Right atrium auricular region (tissue), 2 donors: ENCODE results near the gene RPL18. TPM values are rescaled to one million over a fixed set of nuclear protein-coding genes. Genes with fewer than 3 reads are reported as not detected.
A peak's percentile ranks its signal among the peaks of the same experiment; 100 is the strongest.

ENCODE experiments used
- DNase-seq: peaks from one replicate; pipeline ENCODE4 v3.0.0-alpha.2; 2019; ENCODE audit warnings: low spot score
- H3K27ac ChIP-seq, 2 donors: fragments of 200-600 bp; sonication (generic); 1 replicate in 1 of 2; 2 replicates in 1 of 2; pipeline ENCODE4 v1.5.1; 2016 to 2019
- H3K27me3 ChIP-seq, 2 donors: fragments of 200-600 bp; sonication (generic); one replicate each; pipeline versions ENCODE4 v1.5.1 to v1.6.0; 2017 to 2019
- H3K36me3 ChIP-seq: fragments of 200-600 bp; sonication (generic); one replicate; pipeline ENCODE4 v1.5.1; 2016
- H3K4me1 ChIP-seq, 2 donors: fragments of 200-600 bp; sonication (generic); one replicate each; pipeline versions ENCODE4 v1.5.1 to v1.6.0; 2017 to 2019
- H3K4me3 ChIP-seq, 2 donors: fragments of 200-600 bp; sonication (generic); 1 replicate in 1 of 2; 2 replicates in 1 of 2; pipeline ENCODE4 v1.5.1; 2017 to 2019; ENCODE audit warnings: mild to moderate bottlenecking in 1 of 2, moderate library complexity in 1 of 2
- H3K9me3 ChIP-seq, 2 donors: fragments of 200-600 bp; sonication (generic); one replicate each; pipeline ENCODE4 v1.5.1; 2019
- total RNA-seq, 2 donors: library from RNA; depleted of rRNA; stranded (reverse); fragments of >200 nt; gene quantifications; one replicate each; pipeline ENCODE4 v1.1.0, GENCODE V29; 2016
- TF ChIP-seq, protein P1 (sequence below), 2 donors: fragments of 200-600 bp; sonication (generic); IDR thresholded peaks; one replicate each; pipeline ENCODE4 v1.5.1; 2019; ENCODE audit warnings: antibody characterized with exemption in 2 of 2

Gene RPL18
- total RNA-seq, 2 donors from 2014 or later: 846 to 1,334 TPM

DNA sequence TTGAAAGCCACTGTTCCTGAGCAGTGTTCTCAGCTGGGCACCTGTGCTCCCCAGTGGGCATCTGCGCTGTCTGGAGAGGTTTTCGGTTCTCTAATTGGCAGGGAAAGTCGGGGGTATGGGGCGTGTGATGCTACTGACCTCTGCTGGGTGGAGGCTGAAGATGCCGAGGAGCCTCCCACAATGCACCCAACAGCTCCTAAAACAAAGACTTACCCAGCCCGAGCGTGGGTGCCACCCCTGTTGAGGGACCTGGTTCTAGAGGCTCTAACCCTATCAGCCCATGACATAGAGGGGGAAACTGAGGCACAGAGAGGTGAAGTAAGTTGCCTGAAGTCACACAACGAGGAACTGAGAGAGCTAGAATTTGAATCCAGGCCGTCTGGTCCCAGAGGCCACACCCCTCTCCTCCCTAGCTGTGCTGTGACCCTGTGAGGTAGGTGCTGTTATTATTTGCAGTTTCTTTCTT, 10.1 kb downstream of the RPL18 start:
- H3K27ac ChIP-seq: no peak overlapping the region
- no peak for DNase-seq
- no peaks in the 10 kb centered on the region for H3K9me3 ChIP-seq
- H3K36me3 ChIP-seq: no peaks in the 10 kb centered on the region
- H3K4me3 ChIP-seq: no peak overlapping the region
- H3K27me3 ChIP-seq: no peaks in the 10 kb centered on the region
- TF ChIP-seq, protein P1, sequence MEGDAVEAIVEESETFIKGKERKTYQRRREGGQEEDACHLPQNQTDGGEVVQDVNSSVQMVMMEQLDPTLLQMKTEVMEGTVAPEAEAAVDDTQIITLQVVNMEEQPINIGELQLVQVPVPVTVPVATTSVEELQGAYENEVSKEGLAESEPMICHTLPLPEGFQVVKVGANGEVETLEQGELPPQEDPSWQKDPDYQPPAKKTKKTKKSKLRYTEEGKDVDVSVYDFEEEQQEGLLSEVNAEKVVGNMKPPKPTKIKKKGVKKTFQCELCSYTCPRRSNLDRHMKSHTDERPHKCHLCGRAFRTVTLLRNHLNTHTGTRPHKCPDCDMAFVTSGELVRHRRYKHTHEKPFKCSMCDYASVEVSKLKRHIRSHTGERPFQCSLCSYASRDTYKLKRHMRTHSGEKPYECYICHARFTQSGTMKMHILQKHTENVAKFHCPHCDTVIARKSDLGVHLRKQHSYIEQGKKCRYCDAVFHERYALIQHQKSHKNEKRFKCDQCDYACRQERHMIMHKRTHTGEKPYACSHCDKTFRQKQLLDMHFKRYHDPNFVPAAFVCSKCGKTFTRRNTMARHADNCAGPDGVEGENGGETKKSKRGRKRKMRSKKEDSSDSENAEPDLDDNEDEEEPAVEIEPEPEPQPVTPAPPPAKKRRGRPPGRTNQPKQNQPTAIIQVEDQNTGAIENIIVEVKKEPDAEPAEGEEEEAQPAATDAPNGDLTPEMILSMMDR (IDR thresholded peaks at IDR 0.05): peak in 1 of 2 donors; percentile 46
- peaks cover 0 to 3% of the 10 kb centered on the region in 2 donors for H3K4me1 ChIP-seq

DNA sequence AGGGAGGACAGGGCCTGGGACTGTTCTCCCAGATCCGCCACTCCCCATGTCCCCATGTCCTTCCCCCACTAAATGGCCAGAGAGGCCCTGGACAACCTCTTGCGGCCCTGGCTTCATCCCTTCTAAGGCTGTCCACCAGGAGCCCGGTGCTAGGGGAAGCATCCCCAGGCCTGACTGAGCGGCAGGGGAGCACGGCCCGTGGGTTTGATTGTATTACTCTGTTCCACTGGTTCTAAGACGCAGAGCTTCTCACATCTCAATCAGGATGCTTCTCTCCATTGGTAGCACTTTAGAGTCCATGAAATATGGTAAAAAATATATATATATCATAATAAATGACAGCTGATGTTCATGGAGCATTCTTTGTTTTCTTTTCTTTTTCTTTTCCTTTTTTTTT, 11.6 kb downstream of the RPL18 start:
- H3K4me3 ChIP-seq: no peak overlapping the region
- no peak for DNase-seq
- TF ChIP-seq, protein P1 (IDR thresholded peaks at IDR 0.05): no peak
- H3K27me3 ChIP-seq: no peaks in the 10 kb centered on the region
- H3K9me3 ChIP-seq: no peaks in the 10 kb centered on the region
- H3K4me1 ChIP-seq: no peaks in the 10 kb centered on the region
- H3K36me3 ChIP-seq: no peaks in the 10 kb centered on the region
- H3K27ac ChIP-seq: no peak overlapping the region

DNA sequence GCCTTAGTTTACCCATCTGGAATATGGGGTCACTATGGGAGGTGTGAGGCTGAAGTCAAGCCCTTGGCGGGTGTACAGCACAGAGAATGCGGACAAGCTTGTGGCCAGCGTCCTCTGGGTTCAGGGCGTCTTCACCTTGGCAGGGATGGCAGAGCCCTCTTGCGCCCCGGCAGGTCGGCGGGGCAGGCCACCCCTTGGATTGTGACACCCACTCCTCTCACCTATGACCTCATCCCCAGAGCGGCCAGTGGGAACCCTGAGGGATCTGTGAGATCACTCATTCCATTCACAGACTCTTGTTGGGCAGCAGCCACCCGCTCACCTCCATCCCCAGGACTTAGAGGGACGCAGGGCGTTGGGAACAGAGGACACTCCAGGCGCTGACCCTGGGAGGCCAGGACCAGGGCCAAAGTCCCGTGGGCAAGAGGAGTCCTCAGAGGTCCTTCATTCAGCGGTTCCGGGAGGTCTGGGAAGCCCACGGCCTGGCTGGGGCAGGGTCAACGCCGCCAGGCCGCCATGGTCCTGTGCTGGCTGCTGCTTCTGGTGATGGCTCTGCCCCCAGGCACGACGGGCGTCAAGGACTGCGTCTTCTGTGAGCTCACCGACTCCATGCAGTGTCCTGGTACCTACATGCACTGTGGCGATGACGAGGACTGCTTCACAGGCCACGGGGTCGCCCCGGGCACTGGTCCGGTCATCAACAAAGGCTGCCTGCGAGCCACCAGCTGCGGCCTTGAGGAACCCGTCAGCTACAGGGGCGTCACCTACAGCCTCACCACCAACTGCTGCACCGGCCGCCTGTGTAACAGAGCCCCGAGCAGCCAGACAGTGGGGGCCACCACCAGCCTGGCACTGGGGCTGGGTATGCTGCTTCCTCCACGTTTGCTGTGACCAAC, 12.3 kb downstream of the RPL18 start, which contains the start of gene SPACA4:
Gene SPACA4, plus strand, starts transcription at position 280 of the 896 bp plus-strand sequence. Its CDS starts 237 bp downstream, at position 517.
- Histone ChIP-seq H3K9me3 (no peaks in the 10 kb centered on the region), H3K27me3 (no peaks in the 10 kb centered on the region), H3K27ac (no peak within 1 kb of the TSS), H3K4me3 (no peak within 1 kb of the TSS), H3K4me1 (no peaks in the 10 kb centered on the region), H3K36me3 (no peaks in the 10 kb centered on the region)
- TF ChIP-seq, protein P1 (IDR thresholded peaks at IDR 0.05): no peak
- DNase-seq: no peak

DNA sequence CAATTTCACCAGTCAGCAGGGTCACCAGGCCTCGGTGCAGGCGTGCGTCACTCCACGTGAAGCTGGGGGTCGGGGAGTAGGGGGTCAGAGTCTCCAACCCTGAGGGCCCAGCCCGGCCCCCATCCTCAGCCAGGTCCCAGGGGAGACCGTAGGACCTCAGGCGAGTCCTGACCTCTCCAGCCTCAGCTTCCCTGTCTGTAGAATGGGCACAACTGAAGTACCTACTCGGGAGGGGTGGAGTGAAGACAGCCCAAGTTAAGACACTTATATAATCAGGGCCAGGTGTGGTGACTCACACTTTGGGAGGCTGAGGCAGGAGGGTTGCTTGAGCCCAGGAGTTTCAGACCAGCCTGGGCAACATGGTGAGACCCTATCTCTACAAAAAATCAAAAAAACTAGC, 15.1 kb downstream of the RPL18 start:
- no peaks in the 10 kb centered on the region for H3K36me3 ChIP-seq
- TF ChIP-seq, protein P1 (IDR thresholded peaks at IDR 0.05): no peak
- H3K9me3 ChIP-seq: no peaks in the 10 kb centered on the region
- H3K4me3 ChIP-seq: no peak overlapping the region
- H3K27me3 ChIP-seq: no peaks in the 10 kb centered on the region
- no peak overlapping the region for H3K27ac ChIP-seq
- no peaks in the 10 kb centered on the region for H3K4me1 ChIP-seq
- no peak for DNase-seq

DNA sequence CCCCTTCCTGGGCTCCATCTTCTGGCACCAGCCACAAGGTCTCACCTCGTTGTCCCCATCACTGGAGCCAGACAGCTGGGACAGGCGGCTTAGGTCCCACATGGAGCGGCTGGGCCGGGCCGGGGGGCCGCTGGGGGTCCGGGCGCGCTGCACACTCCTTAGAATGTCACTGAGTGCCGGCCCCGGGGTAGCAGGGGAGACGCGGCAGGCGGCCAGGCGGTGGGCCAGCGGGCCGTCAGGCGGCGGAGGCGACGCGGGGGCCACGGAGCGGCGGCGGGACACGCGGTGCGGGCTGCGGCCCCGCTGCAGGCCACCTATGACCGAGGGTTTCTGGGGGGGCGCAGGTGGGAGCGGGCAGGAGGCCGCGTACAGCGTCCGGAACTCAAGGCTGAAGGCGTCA, 15.5 kb downstream of the RPL18 start:
- Histone ChIP-seq H3K27ac (no peak overlapping the region), H3K27me3 (no peaks in the 10 kb centered on the region), H3K36me3 (no peaks in the 10 kb centered on the region), H3K9me3 (no peaks in the 10 kb centered on the region), H3K4me3 (no peak overlapping the region), H3K4me1 (no peaks in the 10 kb centered on the region)
- TF ChIP-seq, protein P1 (IDR thresholded peaks at IDR 0.05): no peak
- no peak for DNase-seq
